Muscle layer of duodenum (tissue), 2 donors: ENCODE data around the gene CLIC3.
A peak's percentile ranks its signal among the peaks of the same experiment; 100 is the strongest.

Experiments used
- H3K27ac ChIP-seq: one replicate; pipeline ENCODE4 v1.7.0; 2013; ENCODE audit warnings: mild to moderate bottlenecking, low read length
- H3K27me3 ChIP-seq: one replicate; pipeline ENCODE4 v1.7.0; 2013; ENCODE audit warnings: low read depth, mild to moderate bottlenecking, control low read depth, low read length
- H3K36me3 ChIP-seq, 2 donors: one replicate each; pipeline ENCODE4 v1.7.0; 2013; ENCODE audit warnings: low read length in 2 of 2, control low read depth in 1 of 2, mild to moderate bottlenecking in 1 of 2; ENCODE audit not compliant: insufficient read depth in 2 of 2, control insufficient read depth in 1 of 2
- H3K4me1 ChIP-seq, 2 donors: one replicate each; pipeline ENCODE4 v1.7.0; 2013; ENCODE audit warnings: low read length in 2 of 2, mild to moderate bottlenecking in 2 of 2, control low read depth in 1 of 2, moderate library complexity in 1 of 2; ENCODE audit not compliant: insufficient read depth in 2 of 2, control insufficient read depth in 1 of 2
- H3K4me3 ChIP-seq, 2 donors: one replicate each; pipeline ENCODE4 v1.7.0; 2013; ENCODE audit warnings: low read length in 2 of 2, low read depth in 1 of 2, mild to moderate bottlenecking in 1 of 2
- H3K9me3 ChIP-seq, 2 donors: one replicate each; pipeline ENCODE4 v1.7.0; 2013; ENCODE audit warnings: low read length in 2 of 2, control low read depth in 1 of 2, mild to moderate bottlenecking in 1 of 2; ENCODE audit not compliant: control insufficient read depth in 1 of 2
- donor health status: healthy.

The CLIC3 gene

GRCh38 chr9:136965771-136966484, 30.4 kb downstream of the CLIC3 start:
- no peaks in the 10 kb centered on the region for H3K9me3 ChIP-seq
- H3K36me3 ChIP-seq, result no peaks in the 10 kb centered on the region
- H3K27ac ChIP-seq, result no peak overlapping the region
- peak overlapping the region in 1 of 2 donors; percentile 11 for H3K4me3 ChIP-seq
- no peaks in the 10 kb centered on the region for H3K27me3 ChIP-seq
- H3K4me1 ChIP-seq, result peaks cover 0 to 7% of the 10 kb centered on the region in 2 donors

GRCh38 chr9:136964833-136965422, 31.4 kb downstream of the CLIC3 start:
- no peak overlapping the region for H3K4me3 ChIP-seq
- no peaks in the 10 kb centered on the region for H3K27me3 ChIP-seq
- peaks cover 0 to 10% of the 10 kb centered on the region in 2 donors for H3K4me1 ChIP-seq
- H3K27ac ChIP-seq, result no peak overlapping the region
- no peaks in the 10 kb centered on the region for H3K36me3 ChIP-seq
- no peaks in the 10 kb centered on the region for H3K9me3 ChIP-seq

DNA sequence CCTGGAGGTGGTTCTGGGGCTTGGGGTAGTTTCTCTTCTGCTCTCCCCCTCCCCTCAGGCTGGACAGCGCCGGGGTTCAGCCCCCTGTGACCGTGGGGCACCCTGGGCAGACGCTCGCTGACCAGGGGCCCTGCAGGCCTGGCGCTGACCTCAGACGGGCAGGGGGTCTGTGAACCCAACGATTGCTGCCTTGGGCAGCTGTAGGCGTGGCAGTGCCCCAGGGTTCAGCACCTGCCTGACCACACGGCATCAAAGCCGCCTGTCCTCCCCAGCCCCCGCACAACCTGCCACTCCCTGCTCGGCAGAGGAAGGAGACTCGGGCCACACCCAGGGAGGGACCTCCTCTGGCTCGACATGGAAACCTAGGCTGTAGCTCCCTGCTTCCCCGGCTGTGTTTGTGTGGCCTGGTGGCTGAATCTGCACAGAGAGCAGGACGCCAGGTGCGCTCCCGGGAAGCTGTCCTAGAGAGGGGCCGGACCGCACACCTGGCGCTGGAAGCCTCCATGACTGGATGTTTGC, 32.1 kb downstream of the CLIC3 start:
- Histone ChIP-seq H3K27me3 (no peaks in the 10 kb centered on the region), H3K4me1 (peaks cover 0 to 10% of the 10 kb centered on the region in 2 donors), H3K27ac (no peak overlapping the region)

GRCh38 chr9:136963751-136964150, 32.6 kb downstream of the CLIC3 start:
- peaks cover 0 to 10% of the 10 kb centered on the region in 2 donors for H3K4me1 ChIP-seq
- H3K27ac ChIP-seq, result no peak overlapping the region
- no peaks in the 10 kb centered on the region for H3K27me3 ChIP-seq
- H3K4me3 ChIP-seq, result no peak overlapping the region
- no peaks in the 10 kb centered on the region for H3K9me3 ChIP-seq
- no peaks in the 10 kb centered on the region for H3K36me3 ChIP-seq

More for the DNA sequence above, 32.1 kb downstream of the CLIC3 start:
- no peaks in the 10 kb centered on the region for H3K36me3 ChIP-seq
- no peak overlapping the region for H3K4me3 ChIP-seq
- no peaks in the 10 kb centered on the region for H3K9me3 ChIP-seq

GRCh38 chr9:136963341-136963740, 33.0 kb downstream of the CLIC3 start:
- no peak overlapping the region for H3K27ac ChIP-seq
- no peak overlapping the region for H3K4me3 ChIP-seq
- peaks cover 0 to 10% of the 10 kb centered on the region in 2 donors for H3K4me1 ChIP-seq
- no peaks in the 10 kb centered on the region for H3K9me3 ChIP-seq
- H3K27me3 ChIP-seq, result no peaks in the 10 kb centered on the region
- H3K36me3 ChIP-seq, result no peaks in the 10 kb centered on the region

GRCh38 chr9:136962701-136963248, 33.6 kb downstream of the CLIC3 start:
- Histone ChIP-seq H3K27ac (no peak overlapping the region), H3K27me3 (no peaks in the 10 kb centered on the region), H3K9me3 (no peaks in the 10 kb centered on the region), H3K36me3 (no peaks in the 10 kb centered on the region), H3K4me3 (no peak overlapping the region), H3K4me1 (peaks cover 0 to 10% of the 10 kb centered on the region in 2 donors)

DNA sequence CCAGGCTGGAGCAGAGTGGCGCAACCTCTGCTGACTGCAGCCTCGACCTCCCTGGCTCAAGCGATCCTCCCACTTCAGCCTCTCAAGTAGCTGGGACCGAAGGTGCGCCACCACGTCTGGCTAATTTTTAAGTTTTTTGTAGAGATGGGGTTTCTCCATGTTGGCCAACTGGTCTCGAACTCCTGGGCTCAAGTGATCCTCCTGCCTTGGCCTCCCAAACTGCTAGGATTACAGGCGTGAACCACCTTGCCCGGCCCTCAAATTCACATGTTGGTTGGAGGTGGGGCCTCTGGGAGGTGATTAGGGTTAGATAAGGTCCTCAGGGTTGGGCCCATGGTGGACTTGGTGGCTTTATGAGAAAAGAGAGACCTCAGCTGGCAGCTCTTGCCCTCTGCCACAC, 34.2 kb downstream of the CLIC3 start:
- Histone ChIP-seq H3K4me3 (no peak overlapping the region), H3K27ac (no peak overlapping the region), H3K4me1 (peaks cover 0 to 10% of the 10 kb centered on the region in 2 donors), H3K36me3 (no peaks in the 10 kb centered on the region), H3K9me3 (no peaks in the 10 kb centered on the region), H3K27me3 (no peaks in the 10 kb centered on the region)

DNA sequence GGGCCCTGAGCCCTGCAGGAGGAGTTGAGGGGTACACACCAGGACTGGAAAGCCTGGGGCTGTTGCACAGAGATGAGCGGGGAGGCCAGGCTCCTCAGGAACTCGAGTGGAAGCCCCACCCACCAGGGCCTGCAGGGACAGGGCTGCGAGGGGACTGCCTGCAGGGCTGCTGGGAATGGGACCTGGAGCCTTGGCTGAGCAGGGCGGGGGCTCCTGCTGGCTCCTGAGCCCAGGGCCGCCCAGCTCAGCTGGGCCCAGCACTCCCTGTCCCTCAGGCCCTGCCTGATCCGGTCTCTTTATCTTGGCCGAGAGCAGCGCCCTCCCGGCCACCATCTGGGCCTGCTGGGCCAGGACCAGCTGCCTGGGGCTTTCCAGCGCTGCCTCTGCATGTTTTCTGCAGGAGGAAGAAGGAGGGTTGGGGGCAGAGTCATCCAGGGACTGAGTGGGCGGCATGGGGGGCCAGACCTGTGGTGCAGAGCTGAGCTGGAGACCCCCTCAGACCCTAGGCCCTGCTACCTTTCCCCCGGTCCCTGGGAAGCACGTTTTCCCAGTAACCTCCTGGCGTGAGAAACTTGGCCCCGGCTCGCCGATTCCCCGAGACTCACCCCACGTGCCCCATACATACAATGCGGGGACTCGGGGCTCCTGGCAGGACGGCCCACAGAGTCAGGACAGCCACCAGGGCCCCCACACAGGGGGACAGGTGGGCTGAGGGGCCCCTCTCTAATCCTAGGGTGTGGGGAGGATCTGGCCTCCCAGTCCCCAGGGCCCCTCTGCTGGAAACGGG, 34.9 kb downstream of the CLIC3 start:
- Histone ChIP-seq H3K36me3 (no peaks in the 10 kb centered on the region), H3K4me1 (peaks cover 0 to 10% of the 10 kb centered on the region in 2 donors), H3K9me3 (no peaks in the 10 kb centered on the region), H3K4me3 (no peak overlapping the region), H3K27me3 (no peaks in the 10 kb centered on the region), H3K27ac (no peak overlapping the region)

GRCh38 chr9:136960938-136961275, 35.5 kb downstream of the CLIC3 start:
- Histone ChIP-seq H3K36me3 (no peaks in the 10 kb centered on the region), H3K9me3 (no peaks in the 10 kb centered on the region), H3K27ac (no peak overlapping the region), H3K4me3 (no peak overlapping the region), H3K4me1 (peaks cover 0 to 6% of the 10 kb centered on the region in 2 donors), H3K27me3 (no peaks in the 10 kb centered on the region)

GRCh38 chr9:136960212-136960937, 36.0 kb downstream of the CLIC3 start:
- peaks cover 0 to 4% of the 10 kb centered on the region in 2 donors for H3K4me1 ChIP-seq
- H3K27ac ChIP-seq, result no peak overlapping the region
- no peaks in the 10 kb centered on the region for H3K36me3 ChIP-seq
- no peak overlapping the region for H3K4me3 ChIP-seq
- no peaks in the 10 kb centered on the region for H3K9me3 ChIP-seq
- H3K27me3 ChIP-seq, result no peaks in the 10 kb centered on the region
